ENCODE results near the gene FBXO21. TPM values are rescaled to one million over a fixed set of nuclear protein-coding genes. Genes with fewer than 3 reads are reported as not detected.
"Not testable (repeated sequence)": the region's sequence is repeated elsewhere in the genome, so short reads cannot be mapped to it uniquely, and the experiment has no call there.

FBXO21 gene
- total RNA-seq, 1 experiment from 2014 or later, result 32.4 TPM

DNA sequence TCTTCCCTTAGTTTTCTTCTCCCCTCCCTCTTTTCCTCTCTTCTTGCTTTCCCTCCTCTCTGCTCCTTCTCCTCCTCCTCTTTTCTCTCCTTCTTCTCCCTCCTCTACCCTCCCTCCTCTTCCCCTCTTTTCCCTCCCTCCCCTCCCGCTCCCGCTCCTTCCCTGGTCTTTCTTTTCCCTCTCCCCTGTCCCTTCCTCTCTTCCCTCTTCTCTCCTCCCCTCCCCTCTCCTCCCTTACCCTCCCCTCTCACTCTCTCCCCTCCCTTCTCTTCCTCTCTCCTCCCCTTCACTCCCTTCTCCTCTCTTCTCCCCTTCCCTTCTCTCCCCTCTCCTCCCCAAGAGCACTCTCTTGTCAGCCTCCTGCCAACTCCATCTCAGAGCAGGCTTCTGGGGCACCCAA, 17.4 kb upstream of the FBXO21 start:
- intact Hi-C loops (cut with micrococcal nuclease; ENCODE audit: unreplicated experiment), result no loop called here
- Histone ChIP-seq H4K20me1 (ENCODE audit: insufficient read depth) (0 out of 2 replicates have a peak, but pooled peaks cover under 1% of the 10 kb centered on the region), H3K9me2 (ENCODE audit: insufficient read depth) (no peaks in the 10 kb centered on the region), H3K79me2 (ENCODE audit: low read depth) (no peaks in the 10 kb centered on the region), H3K36me3 (ENCODE audit: low read depth) (no peaks in the 10 kb centered on the region), H3K4me2 (no peak overlapping the region), H3K4me1 (replicated peaks; ENCODE audit: insufficient read depth) (no peaks in the 10 kb centered on the region), H2AFZ (no peak overlapping the region), H3F3A (ENCODE audit: insufficient read depth, low read depth) (no peaks in the 10 kb centered on the region), H3K4me3 (no peak overlapping the region), H3K9me3 (ENCODE audit: insufficient read depth, low read depth) (no peaks in the 10 kb centered on the region), H3K27ac (no peak overlapping the region), H3K27me3 (ENCODE audit: insufficient read depth, low read depth) (peaks cover 88% of the 10 kb centered on the region)
- TF ChIP-seq, protein P1, sequence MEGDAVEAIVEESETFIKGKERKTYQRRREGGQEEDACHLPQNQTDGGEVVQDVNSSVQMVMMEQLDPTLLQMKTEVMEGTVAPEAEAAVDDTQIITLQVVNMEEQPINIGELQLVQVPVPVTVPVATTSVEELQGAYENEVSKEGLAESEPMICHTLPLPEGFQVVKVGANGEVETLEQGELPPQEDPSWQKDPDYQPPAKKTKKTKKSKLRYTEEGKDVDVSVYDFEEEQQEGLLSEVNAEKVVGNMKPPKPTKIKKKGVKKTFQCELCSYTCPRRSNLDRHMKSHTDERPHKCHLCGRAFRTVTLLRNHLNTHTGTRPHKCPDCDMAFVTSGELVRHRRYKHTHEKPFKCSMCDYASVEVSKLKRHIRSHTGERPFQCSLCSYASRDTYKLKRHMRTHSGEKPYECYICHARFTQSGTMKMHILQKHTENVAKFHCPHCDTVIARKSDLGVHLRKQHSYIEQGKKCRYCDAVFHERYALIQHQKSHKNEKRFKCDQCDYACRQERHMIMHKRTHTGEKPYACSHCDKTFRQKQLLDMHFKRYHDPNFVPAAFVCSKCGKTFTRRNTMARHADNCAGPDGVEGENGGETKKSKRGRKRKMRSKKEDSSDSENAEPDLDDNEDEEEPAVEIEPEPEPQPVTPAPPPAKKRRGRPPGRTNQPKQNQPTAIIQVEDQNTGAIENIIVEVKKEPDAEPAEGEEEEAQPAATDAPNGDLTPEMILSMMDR (conservative IDR thresholded peaks at IDR 0.05), result no peak
- no peak for TF ChIP-seq EZH2 (IDR thresholded peaks at IDR 0.05; ENCODE audit: low read depth)
- CTCF ChIA-PET, result no interaction called here
- no TSS peak for BruUV-seq (replicated peaks)
- DNase-seq, result no peak
- POLR2A ChIA-PET (ENCODE audit: unreplicated experiment), result no interaction called here

DNA sequence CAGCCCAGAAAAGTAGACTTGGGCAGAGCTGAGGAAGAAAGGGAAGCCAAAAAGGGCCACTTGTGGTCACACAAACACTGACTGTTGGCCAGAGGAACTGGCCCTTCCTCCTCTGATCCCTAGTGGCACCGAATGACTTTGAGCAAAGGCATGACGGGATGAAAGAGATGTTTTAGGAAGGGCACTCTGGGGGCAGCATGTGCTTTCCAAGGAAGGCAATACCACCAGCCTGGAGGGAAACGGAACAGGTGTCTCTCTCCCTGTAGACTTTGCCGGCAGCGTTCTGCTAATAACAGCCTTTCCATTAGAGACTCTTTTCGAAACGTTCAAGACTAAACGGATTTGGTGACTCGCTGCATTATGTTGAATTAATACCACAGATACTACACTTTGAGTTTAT, 12.3 kb upstream of the FBXO21 start:
- CTCF ChIA-PET, result no interaction called here

DNA sequence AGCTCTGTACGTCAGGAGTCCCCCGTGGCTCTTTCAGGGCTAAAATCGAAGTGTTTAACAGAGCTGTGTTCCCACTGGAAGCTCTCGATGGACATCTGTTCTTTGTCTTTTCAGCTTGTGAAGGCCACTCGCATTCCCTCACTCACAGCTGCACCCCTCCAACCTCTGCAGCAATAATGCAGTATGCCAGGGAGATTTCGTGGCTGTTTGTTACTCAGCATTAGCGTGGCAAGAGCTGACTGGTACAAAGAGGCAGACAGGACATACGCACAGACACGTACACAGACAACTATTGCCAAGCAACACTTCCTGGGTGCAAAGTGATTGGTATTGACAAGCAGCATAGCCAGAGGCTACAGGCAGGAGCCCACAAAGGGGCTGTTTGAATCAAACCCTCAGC, 11.8 kb upstream of the FBXO21 start:
- no peaks in the 10 kb centered on the region for H3K36me3 ChIP-seq (ENCODE audit: low read depth)
- no peak overlapping the region for H3K27ac ChIP-seq
- ChIA-PET CTCF (no interaction called here), POLR2A (ENCODE audit: unreplicated experiment) (interaction anchor here (0.6 kb wide), 1 partner anchor 41 kb away, joined by 4 read pairs; no protein-coding TSS in a partner anchor)
- no peaks in the 10 kb centered on the region for H3F3A ChIP-seq (ENCODE audit: insufficient read depth, low read depth)
- no peak for DNase-seq
- BruUV-seq (replicated peaks), result no TSS peak
- H2AFZ ChIP-seq, result no peak overlapping the region
- no peak overlapping the region for H3K4me2 ChIP-seq
- H3K27me3 ChIP-seq (ENCODE audit: insufficient read depth, low read depth), result peaks cover 58% of the 10 kb centered on the region
- no peaks in the 10 kb centered on the region for H4K20me1 ChIP-seq (ENCODE audit: insufficient read depth)
- no peaks in the 10 kb centered on the region for H3K79me2 ChIP-seq (ENCODE audit: low read depth)
- H3K9me3 ChIP-seq (ENCODE audit: insufficient read depth, low read depth), result no peaks in the 10 kb centered on the region
- no peak for TF ChIP-seq EZH2 (IDR thresholded peaks at IDR 0.05; ENCODE audit: low read depth)
- TF ChIP-seq, protein P1 (conservative IDR thresholded peaks at IDR 0.05), result no peak
- H3K4me3 ChIP-seq, result no peak overlapping the region
- intact Hi-C loops (cut with micrococcal nuclease; ENCODE audit: unreplicated experiment), result no loop called here
- no peaks in the 10 kb centered on the region for H3K9me2 ChIP-seq (ENCODE audit: insufficient read depth)
- no peaks in the 10 kb centered on the region for H3K4me1 ChIP-seq (replicated peaks; ENCODE audit: insufficient read depth)

More for the DNA sequence above, 12.3 kb upstream of the FBXO21 start:
- TF ChIP-seq EZH2 (IDR thresholded peaks at IDR 0.05; ENCODE audit: low read depth), result no peak
- TF ChIP-seq, protein P1 (conservative IDR thresholded peaks at IDR 0.05), result no peak
- POLR2A ChIA-PET (ENCODE audit: unreplicated experiment), result no interaction called here
- BruUV-seq (replicated peaks), result no TSS peak
- no peak for DNase-seq
- Histone ChIP-seq H3K4me1 (replicated peaks; ENCODE audit: insufficient read depth) (no peaks in the 10 kb centered on the region), H3K27me3 (ENCODE audit: insufficient read depth, low read depth) (peaks cover 63% of the 10 kb centered on the region), H3K4me3 (no peak overlapping the region), H3K27ac (no peak overlapping the region), H3K9me2 (ENCODE audit: insufficient read depth) (no peaks in the 10 kb centered on the region), H3K4me2 (no peak overlapping the region), H4K20me1 (ENCODE audit: insufficient read depth) (no peaks in the 10 kb centered on the region), H3F3A (ENCODE audit: insufficient read depth, low read depth) (no peaks in the 10 kb centered on the region), H3K36me3 (ENCODE audit: low read depth) (no peaks in the 10 kb centered on the region), H3K9me3 (ENCODE audit: insufficient read depth, low read depth) (no peaks in the 10 kb centered on the region), H2AFZ (no peak overlapping the region), H3K79me2 (ENCODE audit: low read depth) (no peaks in the 10 kb centered on the region)
- intact Hi-C loops (cut with micrococcal nuclease; ENCODE audit: unreplicated experiment), result no loop called here

DNA sequence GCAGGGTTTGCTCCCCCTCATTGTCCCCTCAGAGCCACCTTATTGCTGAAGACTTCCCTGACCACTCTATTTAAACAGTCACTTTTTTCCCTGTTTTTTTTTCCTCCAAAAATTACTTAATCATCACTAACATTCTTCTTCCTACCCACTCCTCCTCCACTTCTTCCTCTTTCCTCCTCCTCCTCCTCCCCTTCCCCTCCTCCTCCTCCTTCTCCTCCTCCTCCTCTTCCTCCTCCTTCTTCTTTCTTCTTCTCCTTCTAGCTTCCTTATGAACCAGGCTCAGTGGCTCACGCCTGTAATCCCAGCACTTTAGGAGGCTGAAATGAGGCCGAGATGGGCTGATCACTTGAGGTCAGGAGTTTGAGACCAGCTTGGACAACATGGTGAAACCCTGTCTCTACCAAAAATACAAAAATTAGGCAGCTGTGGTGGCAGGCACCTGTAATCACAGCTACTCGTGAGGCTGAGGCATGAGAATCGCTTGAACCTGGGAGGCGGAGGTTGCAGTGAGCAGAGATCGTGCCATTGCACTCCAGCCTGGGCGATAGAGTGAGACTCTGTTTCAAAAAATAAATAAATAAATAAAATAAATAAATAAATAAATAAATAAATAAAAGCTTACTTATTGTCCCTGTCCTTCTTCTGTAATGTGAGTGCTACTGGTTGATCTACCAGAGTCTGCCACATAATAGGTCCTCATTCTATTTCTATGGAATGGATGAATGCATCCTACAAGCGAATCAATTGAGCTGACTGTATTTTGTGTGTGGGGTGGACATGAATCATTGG, 9.9 kb upstream of the FBXO21 start:
- intact Hi-C loops (cut with micrococcal nuclease; ENCODE audit: unreplicated experiment); H3F3A ChIP-seq (ENCODE audit: insufficient read depth, low read depth); H3K36me3 ChIP-seq (ENCODE audit: low read depth); H4K20me1 ChIP-seq (ENCODE audit: insufficient read depth); H3K4me1 ChIP-seq (replicated peaks; ENCODE audit: insufficient read depth); H3K79me2 ChIP-seq (ENCODE audit: low read depth); BruUV-seq (replicated peaks); DNase-seq; POLR2A ChIA-PET (ENCODE audit: unreplicated experiment); H3K4me3 ChIP-seq; CTCF ChIA-PET; H3K9me3 ChIP-seq (ENCODE audit: insufficient read depth, low read depth); H3K9me2 ChIP-seq (ENCODE audit: insufficient read depth); H2AFZ ChIP-seq; H3K27ac ChIP-seq; H3K4me2 ChIP-seq: not testable (repeated sequence)
- peaks cover 42% of the 10 kb centered on the region for H3K27me3 ChIP-seq (ENCODE audit: insufficient read depth, low read depth)

DNA sequence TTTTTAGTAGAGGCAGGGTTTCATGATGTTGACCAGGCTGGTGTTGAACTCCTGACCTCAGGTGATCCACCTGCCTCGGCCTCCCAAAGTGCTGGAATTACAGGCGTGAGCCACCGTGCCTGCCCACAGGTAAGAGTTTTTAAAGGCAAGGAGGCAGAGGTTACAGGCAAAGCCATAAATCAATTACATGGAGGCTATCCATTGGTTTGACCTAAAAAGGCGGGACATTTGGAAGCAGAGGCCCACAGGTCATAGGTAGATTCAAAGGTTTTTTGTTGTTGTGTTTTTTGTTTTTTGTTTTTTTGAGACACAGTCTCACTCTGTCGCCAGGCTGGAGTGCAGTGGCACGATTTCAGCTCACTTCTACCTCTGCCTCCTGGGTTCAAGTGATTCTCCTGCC, 6.1 kb upstream of the FBXO21 start:
- POLR2A ChIA-PET (ENCODE audit: unreplicated experiment), result not testable (repeated sequence)

More for the DNA sequence above, 6.1 kb upstream of the FBXO21 start:
- DNase-seq; H3K4me3 ChIP-seq; H3K9me3 ChIP-seq (ENCODE audit: insufficient read depth, low read depth); CTCF ChIA-PET; BruUV-seq (replicated peaks); H3K36me3 ChIP-seq (ENCODE audit: low read depth); H3K9me2 ChIP-seq (ENCODE audit: insufficient read depth); H3K4me2 ChIP-seq; H3K27me3 ChIP-seq (ENCODE audit: insufficient read depth, low read depth); H4K20me1 ChIP-seq (ENCODE audit: insufficient read depth); H2AFZ ChIP-seq; H3K79me2 ChIP-seq (ENCODE audit: low read depth); intact Hi-C loops (cut with micrococcal nuclease; ENCODE audit: unreplicated experiment); H3F3A ChIP-seq (ENCODE audit: insufficient read depth, low read depth); H3K27ac ChIP-seq; H3K4me1 ChIP-seq (replicated peaks; ENCODE audit: insufficient read depth): not testable (repeated sequence)

Data from PC-9 (cell line).